Gastrocnemius medialis (tissue), 4 donors: ENCODE measurements around the gene FAM107B.

Source experiments
- CTCF ChIP-seq, 5 experiments: fragments of 450-650 bp in 3 of 5; fragments of 200-600 bp in 2 of 5; sonication (generic) in 2 of 5; IDR thresholded peaks in 4 of 5; conservative IDR thresholded peaks in 1 of 5; 1 replicate in 4 of 5; 2 replicates in 1 of 5; pipeline ENCODE4 v1.5.1; 2016 to 2019; ENCODE audit warnings: antibody characterized with exemption in 5 of 5, mild to moderate bottlenecking in 3 of 5, moderate library complexity in 3 of 5
- POLR2A ChIP-seq, 2 donors: fragments of 450-650 bp; IDR thresholded peaks; one replicate each; pipeline ENCODE4 v1.6.1; 2017; ENCODE audit warnings: antibody characterized with exemption in 2 of 2, mild to moderate bottlenecking in 2 of 2, moderate library complexity in 2 of 2

DNA sequence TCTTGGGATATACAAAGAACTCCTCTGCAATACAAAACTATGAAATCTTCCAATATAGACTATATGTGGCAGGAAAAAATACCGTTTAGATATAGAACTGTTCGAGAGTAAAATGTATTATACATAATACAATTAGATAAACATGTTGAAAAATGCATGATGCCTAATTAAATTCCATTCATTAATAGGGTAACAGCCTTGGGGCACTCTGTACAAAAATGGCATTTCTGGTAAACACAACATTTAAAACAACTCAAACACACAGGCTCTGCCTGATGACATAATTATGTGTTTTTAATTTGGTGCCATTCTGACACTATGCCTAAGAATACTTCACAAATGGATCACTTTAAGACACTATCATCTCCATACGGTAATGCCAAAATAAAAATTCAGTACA, 180.9 kb downstream of the FAM107B start:
- TF ChIP-seq POLR2A (IDR thresholded peaks at IDR 0.05) = no peak
- no peak for TF ChIP-seq CTCF (IDR thresholded peaks at IDR 0.05 in 4 of 5, conservative IDR thresholded peaks at IDR 0.05 in 1 of 5)
